A673 (cell line): ENCODE data around the gene SERPINA7.

Experiments
- EZH2 ChIP-seq: fragments of 200-600 bp; sonication (generic); IDR thresholded peaks from 2 replicates; pipeline ENCODE4 v1.6.1; 2017; ENCODE audit warnings: borderline replicate concordance, low read depth, mild to moderate bottlenecking, mixed read lengths, antibody characterized with exemption, low read length; ENCODE audit not compliant: poor library complexity, severe bottlenecking
- TF ChIP-seq, protein P1 (sequence below): fragments of 300-800, 200-600 bp; sonication (generic); conservative IDR thresholded peaks from 2 replicates; pipeline ENCODE4 v1.5.1; 2017; ENCODE audit warnings: low read depth, mild to moderate bottlenecking, antibody characterized with exemption, low read length, moderate library complexity, mixed read lengths

DNA sequence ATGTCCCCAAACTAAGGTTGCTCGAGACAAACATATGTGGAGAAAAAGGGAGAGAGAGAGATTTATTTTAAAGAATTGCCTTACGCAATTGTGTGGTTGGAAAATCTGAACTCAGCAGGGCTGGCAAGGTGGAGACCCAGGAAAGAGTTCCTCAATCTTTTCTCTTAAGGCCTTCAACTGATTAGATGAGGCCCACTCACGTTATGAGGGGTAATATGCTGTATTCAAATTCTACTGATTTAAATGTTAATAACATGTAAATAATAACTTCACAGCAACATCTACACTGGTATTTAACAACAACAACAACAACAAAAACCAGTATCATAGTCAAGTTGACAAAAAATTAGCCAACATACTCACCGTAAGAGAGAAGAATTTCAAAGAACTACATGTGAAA, 14.6 kb downstream of the SERPINA7 start:
- TF ChIP-seq, protein P1, sequence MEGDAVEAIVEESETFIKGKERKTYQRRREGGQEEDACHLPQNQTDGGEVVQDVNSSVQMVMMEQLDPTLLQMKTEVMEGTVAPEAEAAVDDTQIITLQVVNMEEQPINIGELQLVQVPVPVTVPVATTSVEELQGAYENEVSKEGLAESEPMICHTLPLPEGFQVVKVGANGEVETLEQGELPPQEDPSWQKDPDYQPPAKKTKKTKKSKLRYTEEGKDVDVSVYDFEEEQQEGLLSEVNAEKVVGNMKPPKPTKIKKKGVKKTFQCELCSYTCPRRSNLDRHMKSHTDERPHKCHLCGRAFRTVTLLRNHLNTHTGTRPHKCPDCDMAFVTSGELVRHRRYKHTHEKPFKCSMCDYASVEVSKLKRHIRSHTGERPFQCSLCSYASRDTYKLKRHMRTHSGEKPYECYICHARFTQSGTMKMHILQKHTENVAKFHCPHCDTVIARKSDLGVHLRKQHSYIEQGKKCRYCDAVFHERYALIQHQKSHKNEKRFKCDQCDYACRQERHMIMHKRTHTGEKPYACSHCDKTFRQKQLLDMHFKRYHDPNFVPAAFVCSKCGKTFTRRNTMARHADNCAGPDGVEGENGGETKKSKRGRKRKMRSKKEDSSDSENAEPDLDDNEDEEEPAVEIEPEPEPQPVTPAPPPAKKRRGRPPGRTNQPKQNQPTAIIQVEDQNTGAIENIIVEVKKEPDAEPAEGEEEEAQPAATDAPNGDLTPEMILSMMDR, result no peak
- TF ChIP-seq EZH2, result no peak
